Measurements from ENCODE around the gene INAFM2. TPM values are rescaled to one million over a fixed set of nuclear protein-coding genes. Genes with fewer than 3 reads are reported as not detected.

The INAFM2 gene
- total RNA-seq, 2 experiments from 2014 or later = 8.7 to 8.9 TPM

DNA sequence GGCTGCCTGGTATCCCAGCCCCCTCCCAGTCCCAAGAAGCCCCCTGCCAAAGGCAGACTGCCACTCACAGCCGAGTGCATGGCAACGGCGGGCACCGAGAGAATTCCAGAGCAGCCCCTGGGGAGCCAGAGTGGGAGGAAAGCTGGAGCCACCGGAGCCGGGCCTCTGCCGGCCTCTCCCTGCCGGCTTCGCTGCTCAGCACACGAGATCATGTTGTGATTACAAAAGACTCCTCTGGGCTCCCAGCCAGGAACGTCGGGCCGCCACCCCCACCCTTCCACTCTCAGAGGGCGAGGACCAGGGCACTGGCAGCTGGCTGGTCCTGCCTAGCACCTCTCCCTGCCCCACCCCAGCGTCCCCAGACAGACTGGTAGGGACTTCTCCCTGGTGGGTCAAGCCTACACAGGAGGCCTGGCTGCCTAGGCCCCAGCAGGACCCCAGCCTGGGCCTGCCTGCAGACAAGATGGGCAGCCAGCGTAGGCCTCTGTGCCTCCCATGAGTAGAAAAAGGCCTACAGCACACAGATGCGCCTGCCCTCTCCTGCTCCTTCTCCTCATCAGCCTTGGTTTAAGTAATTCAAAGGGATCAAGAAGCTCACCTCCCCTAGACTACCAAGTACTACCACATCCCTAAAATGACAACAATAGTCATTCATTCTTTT is 17.4 kb downstream of the INAFM2 start, which contains the start of gene CCDC9B:
TSS of gene CCDC9B (minus strand) at position 200 of the 661 bp plus-strand sequence. CDS start at position 80, 120 bp downstream.
- Mint-ChIP-seq H3K36me3 (ENCODE audit: low read depth) (no peaks in the 10 kb centered on the region), H3K27ac (no peak within 1 kb of the TSS), H3K4me3 (no peak within 1 kb of the TSS), H3K27me3 (no peaks in the 10 kb centered on the region), H3K9me3 (no peaks in the 10 kb centered on the region), H3K4me1 (peaks cover 11% of the 10 kb centered on the region)
- ChIA-PET CTCF (interaction anchor here (1.0 to 9.9 kb wide), 7 partner anchors 14 to 82 kb away, joined by 3 to 157 read pairs (median 100); partner anchors contain the start of genes INAFM2 and PLCB2), POLR2A (interaction anchor here (1.0 to 1.5 kb wide), 3 partner anchors 12 to 18 kb away, joined by 3 to 5 read pairs (median 3); no protein-coding TSS in a partner anchor)
- DNase-seq = no peak

DNA sequence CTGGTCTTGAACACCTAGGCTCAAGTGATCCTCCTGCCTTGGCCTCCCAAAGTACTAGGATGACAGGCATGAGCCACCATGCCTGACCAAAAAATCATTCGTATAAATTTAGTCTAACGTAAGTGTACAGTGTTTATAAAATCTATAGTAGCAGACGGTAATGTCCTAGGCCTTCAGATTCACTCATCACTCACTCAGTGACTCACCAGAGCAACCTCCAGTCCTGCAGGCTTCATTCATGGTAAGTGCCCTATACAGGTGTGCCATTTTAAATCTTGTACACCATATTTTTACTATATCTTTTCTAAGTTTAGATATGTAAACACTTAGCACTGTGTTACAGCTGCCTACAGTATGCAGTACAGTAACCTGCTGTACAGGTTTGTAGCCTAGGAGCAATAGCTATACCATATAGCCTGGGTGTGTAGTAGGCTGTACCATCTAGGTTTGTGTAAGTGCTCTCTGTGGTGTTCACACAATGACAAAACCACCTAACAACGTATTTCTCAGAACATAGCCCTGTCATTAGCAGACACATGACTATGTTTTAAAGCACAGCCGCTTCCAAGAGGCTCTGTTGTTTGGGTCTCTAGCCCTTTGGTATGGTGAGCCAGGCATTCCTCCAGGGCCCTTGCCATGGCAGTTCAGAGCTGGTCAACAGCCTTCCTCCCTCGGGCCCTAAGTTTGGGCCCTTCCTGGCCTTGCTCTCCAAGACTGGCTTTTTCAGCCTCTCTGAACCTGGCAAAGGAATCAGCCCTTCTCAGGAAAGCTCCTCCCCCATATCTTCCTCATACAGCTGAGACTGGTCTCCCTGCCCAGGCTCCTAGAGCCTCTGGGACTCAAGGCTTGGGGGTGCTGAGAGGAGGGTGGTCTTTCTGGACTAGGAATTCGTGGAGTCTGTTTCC is 19.2 kb downstream of the INAFM2 start:
- ChIA-PET POLR2A (interaction anchor here (1.3 kb wide), 2 partner anchors 15 to 80 kb away, joined by 3 to 4 read pairs; no protein-coding TSS in a partner anchor), CTCF (interaction anchor here (0.6 to 9.9 kb wide), 13 partner anchors 12 to 153 kb away, joined by 3 to 157 read pairs (median 5); partner anchors contain the start of genes INAFM2, KNSTRN and PLCB2)
- H3K36me3 Mint-ChIP-seq (ENCODE audit: low read depth) = no peaks in the 10 kb centered on the region
- H3K27ac Mint-ChIP-seq = no peak overlapping the region
- peaks cover 11% of the 10 kb centered on the region for H3K4me1 Mint-ChIP-seq
- no peaks in the 10 kb centered on the region for H3K9me3 Mint-ChIP-seq
- no peak for DNase-seq
- no peak overlapping the region for H3K4me3 Mint-ChIP-seq
- H3K27me3 Mint-ChIP-seq = no peaks in the 10 kb centered on the region

DNA sequence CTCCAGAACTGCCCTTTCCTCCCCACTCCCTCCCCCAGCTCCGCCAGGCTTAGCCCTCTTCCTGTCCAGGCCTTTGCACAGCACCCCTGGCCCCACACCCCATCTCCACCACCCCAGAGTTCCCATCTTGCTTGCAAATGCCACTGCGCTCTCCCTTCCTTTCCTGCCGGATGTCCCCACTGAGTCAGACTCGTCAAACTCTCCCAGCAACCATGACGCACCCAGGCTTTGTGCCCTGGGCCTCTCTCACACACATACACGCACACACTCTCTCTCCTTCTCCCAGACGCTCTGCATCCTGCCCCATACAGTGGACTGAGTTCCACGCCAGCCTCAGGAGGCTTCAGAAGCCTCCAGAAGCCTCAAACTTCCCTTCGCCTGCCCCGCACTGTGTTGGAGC is 20.0 kb downstream of the INAFM2 start:
- ChIA-PET POLR2A (interaction anchor here (1.3 kb wide), 1 partner anchor 79 kb away, joined by 4 read pairs; no protein-coding TSS in a partner anchor), CTCF (interaction anchor here (0.6 to 9.9 kb wide), 16 partner anchors 9 to 157 kb away, joined by 3 to 157 read pairs (median 6); partner anchors contain the start of genes DISP2 and PLCB2)
- H3K4me3 Mint-ChIP-seq = no peak overlapping the region
- no peaks in the 10 kb centered on the region for H3K27me3 Mint-ChIP-seq
- H3K9me3 Mint-ChIP-seq = no peaks in the 10 kb centered on the region
- DNase-seq = no peak
- H3K36me3 Mint-ChIP-seq (ENCODE audit: low read depth) = no peaks in the 10 kb centered on the region
- H3K27ac Mint-ChIP-seq = no peak overlapping the region
- peaks cover 3% of the 10 kb centered on the region for H3K4me1 Mint-ChIP-seq

DNA sequence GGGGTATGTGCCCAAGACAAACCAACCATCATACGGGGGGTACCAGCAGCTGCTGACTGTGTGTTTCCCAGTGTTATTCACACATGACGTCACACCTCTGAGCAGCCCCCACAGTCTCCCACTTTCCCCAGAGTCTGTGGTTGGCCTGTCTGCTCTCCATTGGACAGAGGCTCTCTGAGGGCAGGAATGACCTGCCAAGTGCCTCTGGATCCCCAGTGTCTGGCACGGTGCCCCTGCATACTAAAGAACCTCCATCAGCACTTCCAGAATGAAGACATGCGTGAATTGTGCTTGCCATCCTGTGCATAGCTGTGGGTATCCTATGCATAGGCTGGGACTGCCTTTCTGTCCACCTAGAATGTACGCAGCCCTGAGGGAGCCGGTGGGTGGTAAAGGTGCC is 20.7 kb downstream of the INAFM2 start:
- no peak for DNase-seq
- CTCF ChIA-PET = interaction anchor here (0.7 to 9.7 kb wide), 28 partner anchors 9 to 164 kb away, joined by 3 to 157 read pairs (median 5); partner anchors contain the start of genes DISP2, INAFM2, IVD and KNSTRN
- Mint-ChIP-seq H3K9me3 (no peaks in the 10 kb centered on the region), H3K27me3 (no peaks in the 10 kb centered on the region), H3K27ac (no peak overlapping the region), H3K4me1 (peaks cover 3% of the 10 kb centered on the region), H3K4me3 (no peak overlapping the region), H3K36me3 (ENCODE audit: low read depth) (no peaks in the 10 kb centered on the region)
- POLR2A ChIA-PET = interaction anchor here (0.8 to 1.1 kb wide), 3 partner anchors 12 to 38 kb away, joined by 3 read pairs; partner anchors contain the start of gene KNSTRN

DNA sequence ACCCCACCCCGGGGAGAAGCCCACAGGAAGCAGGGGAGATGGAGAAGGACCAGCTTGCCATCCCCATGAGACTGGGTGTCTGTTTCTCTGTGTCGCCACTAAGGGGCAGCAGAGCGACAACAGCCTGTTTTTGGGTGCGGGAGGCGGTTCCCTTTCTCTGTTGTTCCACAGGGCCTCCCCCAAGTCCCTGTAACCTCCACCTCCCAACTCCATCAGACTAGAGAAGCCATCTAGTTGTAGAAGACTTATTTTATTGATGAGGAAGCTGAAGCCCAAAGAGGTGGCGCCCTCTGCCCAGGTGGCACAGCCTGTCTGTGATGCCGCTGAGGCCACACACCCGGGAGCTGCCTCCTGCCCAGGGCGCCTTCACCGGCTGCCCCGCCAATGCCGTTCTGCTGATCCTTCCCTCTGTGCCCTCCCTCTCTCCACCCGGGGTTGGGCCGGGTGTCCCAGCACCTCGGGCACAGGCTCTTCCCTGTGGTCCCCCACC is 21.2 kb downstream of the INAFM2 start:
- Mint-ChIP-seq H3K4me3 (no peak overlapping the region), H3K27me3 (no peaks in the 10 kb centered on the region), H3K9me3 (no peaks in the 10 kb centered on the region), H3K36me3 (ENCODE audit: low read depth) (no peaks in the 10 kb centered on the region), H3K4me1 (peaks cover 3% of the 10 kb centered on the region), H3K27ac (no peak overlapping the region)
- CTCF ChIA-PET = interaction anchor here (0.6 to 9.7 kb wide), 31 partner anchors 8 to 320 kb away, joined by 3 to 157 read pairs (median 4); partner anchors contain the start of genes DISP2, INAFM2, IVD and KNSTRN
- DNase-seq = peak; percentile 77
- POLR2A ChIA-PET = interaction anchor here (0.8 to 1.1 kb wide), 3 partner anchors 12 to 38 kb away, joined by 3 read pairs; partner anchors contain the start of gene KNSTRN

DNA sequence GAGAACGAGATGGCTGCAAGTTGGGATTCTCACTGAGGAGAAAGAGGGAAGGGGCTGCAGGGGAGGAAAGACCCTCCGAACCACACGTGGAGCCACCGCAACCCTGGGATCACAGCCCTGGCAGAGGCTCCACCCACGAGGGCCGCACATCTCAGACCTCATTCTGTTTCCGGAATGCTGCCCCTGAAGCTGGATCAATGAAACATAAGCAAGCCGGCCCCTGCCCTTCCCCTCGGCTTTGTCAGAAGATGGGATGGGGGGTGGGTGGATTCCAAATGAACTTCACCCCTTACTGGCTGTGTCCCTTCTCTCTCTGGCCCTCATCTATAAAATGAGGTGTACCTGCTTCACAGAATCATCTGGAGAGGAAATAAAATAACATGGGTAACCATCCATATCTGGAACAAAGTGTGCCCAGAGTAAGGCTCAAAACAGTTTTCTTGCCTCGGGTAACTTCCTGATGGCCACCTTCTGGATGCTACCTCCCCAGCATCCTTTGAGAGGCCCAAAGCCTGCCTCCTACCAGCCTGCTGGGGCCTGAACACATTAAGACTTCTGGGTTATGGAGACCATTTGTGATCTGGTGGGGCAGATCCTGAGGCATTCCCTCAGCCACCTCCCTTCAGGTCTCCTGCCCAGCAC is 21.9 kb downstream of the INAFM2 start:
- Mint-ChIP-seq H3K27ac (no peak overlapping the region), H3K9me3 (no peaks in the 10 kb centered on the region), H3K36me3 (ENCODE audit: low read depth) (no peaks in the 10 kb centered on the region), H3K4me1 (peaks cover 3% of the 10 kb centered on the region), H3K27me3 (no peaks in the 10 kb centered on the region), H3K4me3 (no peak overlapping the region)
- ChIA-PET POLR2A (interaction anchor here (1.1 kb wide), 1 partner anchor 11 kb away, joined by 3 read pairs; no protein-coding TSS in a partner anchor), CTCF (interaction anchor here (0.6 to 9.7 kb wide), 17 partner anchors 9 to 321 kb away, joined by 3 to 157 read pairs (median 5); partner anchors contain the start of genes DISP2, IVD and PLCB2)
- no peak for DNase-seq

DNA sequence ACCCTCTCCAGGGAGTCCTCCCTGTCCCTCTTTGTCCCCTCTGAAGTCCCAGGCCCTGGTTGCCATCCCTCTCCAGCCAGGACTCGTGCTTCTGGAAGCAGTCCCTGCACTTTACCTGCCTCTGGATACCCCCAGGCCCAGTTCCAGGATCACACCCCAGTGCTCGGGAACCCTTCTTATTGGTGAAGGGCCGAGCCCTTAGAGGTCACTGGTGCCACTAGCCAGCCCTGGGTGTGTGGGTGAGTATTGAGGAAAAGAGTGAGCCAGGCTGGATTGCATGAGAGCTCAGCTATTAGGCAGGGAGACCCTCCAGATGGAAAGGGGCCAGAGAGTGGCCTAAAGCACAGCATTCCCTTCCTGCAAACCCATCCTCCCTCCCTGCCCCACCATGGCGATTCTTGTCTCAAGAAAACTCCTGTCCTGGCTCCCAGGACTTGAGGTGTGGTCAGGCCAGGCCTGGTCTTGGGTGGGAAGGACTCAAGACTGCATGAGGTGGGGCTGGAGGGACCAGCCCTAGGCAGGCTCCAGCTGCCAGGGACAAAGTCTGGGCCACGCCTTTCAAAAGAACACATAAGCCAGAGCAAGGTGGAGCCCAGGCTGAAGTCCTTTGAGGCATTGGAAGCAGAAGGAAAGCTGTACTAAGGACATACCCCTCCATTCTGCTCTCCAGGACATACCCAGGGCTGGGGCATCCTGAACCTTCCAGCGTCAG is 22.5 kb downstream of the INAFM2 start:
- CTCF ChIA-PET = interaction anchor here (1.3 to 9.7 kb wide), 3 partner anchors 9 to 71 kb away, joined by 3 to 157 read pairs (median 16); partner anchors contain the start of gene PLCB2
- Mint-ChIP-seq H3K4me3 (no peak overlapping the region), H3K27me3 (no peaks in the 10 kb centered on the region), H3K36me3 (ENCODE audit: low read depth) (no peaks in the 10 kb centered on the region), H3K27ac (no peak overlapping the region), H3K4me1 (peaks cover 3% of the 10 kb centered on the region), H3K9me3 (no peaks in the 10 kb centered on the region)
- no peak for DNase-seq
- POLR2A ChIA-PET = no interaction called here

DNA sequence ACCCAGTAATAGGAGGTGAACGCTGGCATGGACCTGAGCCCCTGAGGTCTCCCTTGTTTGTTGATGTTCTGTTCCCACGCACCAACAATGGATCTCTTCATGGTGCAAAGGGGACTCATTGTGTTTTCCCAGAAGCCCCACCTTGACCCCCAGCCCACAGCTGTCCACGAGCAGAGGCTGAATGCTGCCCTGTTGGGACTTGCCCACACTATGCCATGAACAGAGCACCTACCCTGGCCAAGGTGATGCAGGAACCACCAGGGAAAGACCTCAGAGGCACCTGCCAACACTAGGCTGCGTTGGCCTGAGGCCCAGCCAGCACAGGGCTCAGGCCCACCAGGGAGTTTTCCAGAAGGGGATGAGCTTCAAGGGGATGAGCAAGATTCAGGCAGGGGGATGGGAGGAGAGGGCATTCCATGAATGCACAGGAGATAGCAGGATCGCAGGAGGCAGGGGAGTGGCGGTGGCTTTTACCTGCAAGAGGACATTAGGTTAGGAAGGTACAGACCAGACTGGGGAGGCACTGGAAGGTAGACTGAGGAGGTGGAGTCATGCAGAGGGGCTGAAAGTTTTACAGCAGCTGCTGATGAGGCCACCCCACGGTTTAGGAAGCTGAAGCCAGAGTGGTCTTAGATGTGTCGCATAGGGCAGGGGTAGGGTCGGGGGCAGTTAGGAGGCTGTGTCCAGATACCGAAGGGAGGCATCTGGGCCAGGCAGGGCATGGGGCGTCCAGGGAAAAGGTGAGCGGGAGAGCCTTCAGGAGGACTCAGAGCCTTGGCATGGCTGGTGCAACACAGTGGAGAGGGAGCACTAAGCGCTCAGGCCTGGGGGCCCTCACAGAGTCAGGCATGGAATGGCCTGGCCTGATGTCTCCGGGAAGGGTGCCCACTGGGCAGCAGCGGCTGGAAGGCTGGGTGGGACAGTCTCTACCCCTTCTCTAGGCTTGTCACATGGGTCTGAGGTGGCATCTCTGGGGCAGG is 23.4 kb downstream of the INAFM2 start:
- Mint-ChIP-seq H3K27ac (no peak overlapping the region), H3K36me3 (ENCODE audit: low read depth) (no peaks in the 10 kb centered on the region), H3K4me1 (peaks cover 3% of the 10 kb centered on the region), H3K9me3 (no peaks in the 10 kb centered on the region), H3K27me3 (no peaks in the 10 kb centered on the region), H3K4me3 (no peak overlapping the region)
- ChIA-PET POLR2A (no interaction called here), CTCF (no interaction called here)
- no peak for DNase-seq

DNA sequence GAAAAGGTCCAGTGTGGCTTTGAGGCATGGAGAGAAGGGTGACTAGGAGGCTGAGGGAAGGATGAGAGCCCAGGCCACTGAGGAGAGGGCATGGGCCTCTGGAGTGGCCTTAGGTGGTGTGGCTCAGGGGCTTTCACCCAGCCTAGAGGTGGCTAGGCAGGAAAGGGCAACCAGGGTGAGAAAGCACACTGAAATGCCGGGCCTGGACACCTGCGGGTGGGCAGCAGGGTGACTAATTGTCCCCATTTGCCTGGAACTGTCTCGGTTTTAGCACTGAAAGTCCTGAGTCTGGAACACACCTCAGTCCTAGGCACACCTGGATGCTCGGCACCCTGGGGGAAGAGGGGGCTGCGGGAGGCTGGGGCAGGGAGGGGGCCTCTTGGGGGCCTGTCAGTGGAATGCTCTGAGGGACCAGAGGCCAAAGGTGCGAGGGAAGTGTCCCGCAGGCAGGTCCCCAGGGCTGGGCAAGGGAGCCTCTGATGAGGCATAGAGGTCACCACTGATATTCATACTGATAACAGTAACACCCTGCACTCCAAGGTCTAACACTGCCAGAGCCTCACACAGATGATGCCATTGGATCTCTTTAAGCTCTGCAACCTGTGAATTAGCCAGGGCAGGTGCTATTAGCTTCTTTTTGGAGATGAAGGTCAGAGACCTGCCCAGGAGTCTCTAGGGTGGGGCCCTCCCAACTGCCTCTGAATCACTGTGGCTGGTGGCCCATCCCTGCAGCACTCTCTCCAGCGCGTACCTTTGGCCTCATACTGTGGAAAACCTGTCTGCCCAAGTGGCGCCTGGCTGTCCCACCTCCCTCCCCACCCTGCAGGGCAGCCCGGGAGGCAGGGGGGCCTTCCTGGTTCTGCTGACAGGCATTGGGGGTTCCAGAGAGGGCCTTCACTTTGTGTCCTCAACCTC is 24.3 kb downstream of the INAFM2 start:
- DNase-seq = no peak
- Mint-ChIP-seq H3K9me3 (no peaks in the 10 kb centered on the region), H3K36me3 (ENCODE audit: low read depth) (no peaks in the 10 kb centered on the region), H3K4me1 (peaks cover 3% of the 10 kb centered on the region), H3K4me3 (no peak overlapping the region), H3K27ac (no peak overlapping the region), H3K27me3 (no peaks in the 10 kb centered on the region)
- POLR2A ChIA-PET = interaction anchor here (1.1 kb wide), 1 partner anchor 44 kb away, joined by 3 read pairs; no protein-coding TSS in a partner anchor
- CTCF ChIA-PET = interaction anchor here (0.6 kb wide), 1 partner anchor 10 kb away, joined by 4 read pairs; no protein-coding TSS in a partner anchor

DNA sequence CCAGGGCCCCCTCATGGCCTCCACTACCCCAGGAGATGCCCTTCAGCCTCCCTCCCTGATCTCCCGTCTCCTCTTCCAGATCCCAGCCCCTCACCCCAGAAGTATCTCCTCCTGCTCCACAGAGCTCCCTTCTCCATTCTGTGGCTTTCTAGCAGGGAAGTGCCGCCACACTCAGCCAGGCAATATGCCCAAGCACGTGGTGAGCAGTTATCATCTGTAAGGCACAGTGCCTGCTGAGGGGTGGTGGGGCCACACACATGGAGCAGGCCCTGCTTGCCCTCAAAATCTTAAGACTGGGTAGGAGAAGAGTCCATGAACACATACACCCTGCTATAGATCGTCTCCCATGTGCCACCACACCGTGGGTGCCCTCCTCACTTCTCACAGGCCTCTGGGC is 25.0 kb downstream of the INAFM2 start:
- Mint-ChIP-seq H3K27me3 (no peaks in the 10 kb centered on the region), H3K27ac (no peak overlapping the region), H3K36me3 (ENCODE audit: low read depth) (no peaks in the 10 kb centered on the region), H3K4me1 (peaks cover 3% of the 10 kb centered on the region), H3K9me3 (no peaks in the 10 kb centered on the region), H3K4me3 (no peak overlapping the region)
- CTCF ChIA-PET = interaction anchor here (0.6 kb wide), 1 partner anchor 11 kb away, joined by 4 read pairs; no protein-coding TSS in a partner anchor
- POLR2A ChIA-PET = interaction anchor here (1.1 kb wide), 1 partner anchor 43 kb away, joined by 3 read pairs; no protein-coding TSS in a partner anchor
- no peak for DNase-seq
